Measurements from ENCODE around the gene SS18L1. TPM values are rescaled to one million over a fixed set of nuclear protein-coding genes. Genes with fewer than 3 reads are reported as not detected.

The SS18L1 gene
- total and polyA plus RNA-seq, 7 donors: 10.1 to 18.0 (median 11.3) TPM

- TF ChIP-seq CTCF (IDR thresholded peaks at IDR 0.05): no peak
- Histone ChIP-seq H3K36me3 (ENCODE audit: insufficient read depth in 1 of 2, low read depth in 1 of 2) (peaks cover 0 to 75% of the 10 kb centered on the region in 2 donors), H3K4me1 (no peaks in the 10 kb centered on the region), H3K9me3 (no peaks in the 10 kb centered on the region), H3K4me3 (no peak overlapping the region), H3K27ac (no peak overlapping the region), H3K27me3 (ENCODE audit: insufficient read depth in 3 of 3, low read length in 2 of 3) (no peaks in the 10 kb centered on the region)
- intact Hi-C loops (cut with DNase I): no loop called here
- peak in 1 of 4 donors; percentile 26 for ATAC-seq
- DNase-seq: peak in 1 of 2 donors; percentile 26
- WGBS, 3 donors: 93 to 94% (median 94%) methylated on average over 26 of the region's 26 CpGs
Observed at GRCh38 chr20:62174870-62175624, 31.5 kb downstream of the SS18L1 start.

GRCh38 chr20:62175711-62176110 is 32.1 kb downstream of the SS18L1 start:
- intact Hi-C loops (cut with DNase I): no loop called here
- TF ChIP-seq CTCF (IDR thresholded peaks at IDR 0.05): no peak
- Histone ChIP-seq H3K36me3 (ENCODE audit: insufficient read depth in 1 of 2, low read depth in 1 of 2) (peaks cover 0 to 78% of the 10 kb centered on the region in 2 donors), H3K27ac (no peak overlapping the region), H3K4me3 (no peak overlapping the region), H3K4me1 (no peaks in the 10 kb centered on the region), H3K9me3 (no peaks in the 10 kb centered on the region), H3K27me3 (ENCODE audit: insufficient read depth in 3 of 3, low read length in 2 of 3) (no peaks in the 10 kb centered on the region)
- DNase-seq: peak in 1 of 2 donors; percentile 35
- 93 to 96% (median 95%) methylated on average over 10 of the region's 10 CpGs for WGBS, 3 donors
- ATAC-seq: no peak

- no peak overlapping the region for H3K27ac ChIP-seq
- H3K9me3 ChIP-seq: no peaks in the 10 kb centered on the region
- DNase-seq (peak in 1 of 2 donors; percentile 19), ATAC-seq (no peak)
- peaks cover 0 to 84% of the 10 kb centered on the region in 2 donors for H3K36me3 ChIP-seq (ENCODE audit: insufficient read depth in 1 of 2, low read depth in 1 of 2)
- no peaks in the 10 kb centered on the region for H3K27me3 ChIP-seq (ENCODE audit: insufficient read depth in 3 of 3, low read length in 2 of 3)
- H3K4me3 ChIP-seq: no peak overlapping the region
- no peak for TF ChIP-seq CTCF (IDR thresholded peaks at IDR 0.05)
- intact Hi-C loops (cut with DNase I): no loop called here
- no peaks in the 10 kb centered on the region for H3K4me1 ChIP-seq
- 91 to 93% (median 92%) methylated on average over 15 of the region's 15 CpGs for WGBS, 3 donors
Observed at GRCh38 chr20:62176866-62177265, 33.3 kb downstream of the SS18L1 start.

GRCh38 chr20:62177307-62177706 is 33.7 kb downstream of the SS18L1 start:
- no peak for TF ChIP-seq CTCF (IDR thresholded peaks at IDR 0.05)
- no peaks in the 10 kb centered on the region for H3K27me3 ChIP-seq (ENCODE audit: insufficient read depth in 3 of 3, low read length in 2 of 3)
- no peaks in the 10 kb centered on the region for H3K9me3 ChIP-seq
- ATAC-seq (no peak), DNase-seq (peak in 1 of 2 donors; percentile 0)
- peaks cover 0 to 81% of the 10 kb centered on the region in 2 donors for H3K36me3 ChIP-seq (ENCODE audit: insufficient read depth in 1 of 2, low read depth in 1 of 2)
- H3K4me1 ChIP-seq: no peaks in the 10 kb centered on the region
- intact Hi-C loops (cut with DNase I): no loop called here
- no peak overlapping the region for H3K4me3 ChIP-seq
- H3K27ac ChIP-seq: no peak overlapping the region
- WGBS, 3 donors: 87 to 95% (median 90%) methylated on average over 9 of the region's 9 CpGs
